Fibroblast of gingiva (primary cell): ENCODE data around the gene DAP3.
"Not testable (repeated sequence)": the region's sequence is repeated elsewhere in the genome, so short reads cannot be mapped to it uniquely, and the experiment has no call there.

ENCODE experiments used
- DNase-seq: peaks from one replicate; pipeline ENCODE4 v3.0.0-alpha.2; 2011; ENCODE audit warnings: low read depth

Gene DAP3

GRCh38 chr1:155718524-155719115 lies 29.7 kb downstream of the DAP3 start:
- DNase-seq = not testable (repeated sequence)

GRCh38 chr1:155719703-155720102 lies 30.8 kb downstream of the DAP3 start:
- DNase-seq = no peak

- no peak for DNase-seq
Observed at GRCh38 chr1:155725142-155725541, 36.3 kb downstream of the DAP3 start.

GRCh38 chr1:155729031-155729898 lies 40.4 kb downstream of the DAP3 start:
- peak; percentile 69 for DNase-seq

- DNase-seq = no peak
Observed at GRCh38 chr1:155740995-155741394, 52.1 kb downstream of the DAP3 start.

GRCh38 chr1:155741908-155742307 lies 53.0 kb downstream of the DAP3 start:
- no peak for DNase-seq

- no peak for DNase-seq
Observed at GRCh38 chr1:155744711-155745283, 55.9 kb downstream of the DAP3 start.

GRCh38 chr1:155745284-155746228 lies 56.7 kb downstream of the DAP3 start:
- DNase-seq = peak; percentile 97

GRCh38 chr1:155747586-155747985 lies 58.7 kb downstream of the DAP3 start:
- not testable (repeated sequence) for DNase-seq

GRCh38 chr1:155748141-155748540 lies 59.2 kb downstream of the DAP3 start:
- not testable (repeated sequence) for DNase-seq

- not testable (repeated sequence) for DNase-seq
Observed at GRCh38 chr1:155759017-155759416, 70.1 kb downstream of the DAP3 start.

- DNase-seq = no peak
Observed at GRCh38 chr1:155759966-155760630, 71.2 kb downstream of the DAP3 start.

GRCh38 chr1:155760751-155761475 lies 72.0 kb downstream of the DAP3 start:
- no peak for DNase-seq

- DNase-seq = no peak
Observed at GRCh38 chr1:155761736-155762405, 73.0 kb downstream of the DAP3 start.

GRCh38 chr1:155763090-155763815 lies 74.4 kb downstream of the DAP3 start:
- peak; percentile 86 for DNase-seq

- not testable (repeated sequence) for DNase-seq
Observed at GRCh38 chr1:155763989-155764388, 75.1 kb downstream of the DAP3 start.

- not testable (repeated sequence) for DNase-seq
Observed at GRCh38 chr1:155767399-155767989, 78.6 kb downstream of the DAP3 start.

GRCh38 chr1:155769257-155769656 lies 80.4 kb downstream of the DAP3 start:
- DNase-seq = no peak

- no peak for DNase-seq
Observed at GRCh38 chr1:155773221-155773620, 84.3 kb downstream of the DAP3 start.
